HEK293 (cell line): ENCODE results near the gene ABCB10.

Experiments
- CTCF ChIP-seq: fragments of 450-650 bp; formaldehyde crosslinking; IDR thresholded peaks from 2 replicates; pipeline ENCODE4 v1.5.1; 2016; ENCODE audit warnings: missing biosample characterization, missing genetic modification characterization
- HOXA7 ChIP-seq: sonication (generic); formaldehyde crosslinking; IDR thresholded peaks from 2 replicates; pipeline ENCODE4 v1.8.1; 2022; ENCODE audit warnings: missing genetic modification reagents, borderline replicate concordance
- ZBTB49 ChIP-seq: fragments of 450-650 bp; formaldehyde crosslinking; IDR thresholded peaks from 2 replicates; pipeline ENCODE4 v1.5.1; 2016; ENCODE audit warnings: missing biosample characterization, missing genetic modification characterization, low read depth
- ZNF221 ChIP-seq: fragments of 450-650 bp; formaldehyde crosslinking; IDR thresholded peaks from 2 replicates; pipeline ENCODE4 v1.5.1; 2017; ENCODE audit warnings: missing biosample characterization, missing genetic modification characterization, borderline replicate concordance
- ZNF350 ChIP-seq: fragments of 450-650 bp; formaldehyde crosslinking; IDR thresholded peaks from 2 replicates; pipeline ENCODE4 v1.5.0; 2017; ENCODE audit warnings: missing biosample characterization, mild to moderate bottlenecking, missing genetic modification characterization
- ZNF585B ChIP-seq: fragments of 450-650 bp; formaldehyde crosslinking; IDR thresholded peaks from 2 replicates; pipeline ENCODE4 v1.5.1; 2016; ENCODE audit warnings: missing biosample characterization, missing genetic modification characterization

GRCh38 chr1:229562686-229563085, 4.2 kb upstream of the ABCB10 start:
- TF ChIP-seq CTCF (tag by site-specific recombination) (no peak), ZBTB49 (tag by site-specific recombination) (no peak), ZNF350 (no peak), ZNF221 (tag by site-specific recombination) (no peak), ZNF585B (tag by site-specific recombination) (no peak), HOXA7 (CRISPR knock-in tag) (no peak)
